ENCODE data around the gene ESR2. TPM values are rescaled to one million over a fixed set of nuclear protein-coding genes. Genes with fewer than 3 reads are reported as not detected.
"Not testable (repeated sequence)": the region's sequence is repeated elsewhere in the genome, so short reads cannot be mapped to it uniquely, and the experiment has no call there.

Gene ESR2
- total and polyA plus RNA-seq, 8 donors, result 0.21 to 3.0 (median 2.0) TPM

- no peak for TF ChIP-seq CTCF (IDR thresholded peaks at IDR 0.05)
- ATAC-seq (no peak), DNase-seq (no peak)
- no peak overlapping the region for H3K4me3 ChIP-seq
- no peaks in the 10 kb centered on the region for H3K9me3 ChIP-seq
- no peak overlapping the region for H3K27ac ChIP-seq
- no peaks in the 10 kb centered on the region for H3K4me1 ChIP-seq
- intact Hi-C loops (cut with DNase I), result no loop called here
- no peaks in the 10 kb centered on the region for H3K27me3 ChIP-seq
- peaks cover 0 to 94% of the 10 kb centered on the region in 2 donors for H3K36me3 ChIP-seq
Measured at GRCh38 chr14:64125270-64125669, 168.9 kb downstream of the ESR2 start.

- H3K9me3 ChIP-seq, result no peaks in the 10 kb centered on the region
- TF ChIP-seq CTCF (IDR thresholded peaks at IDR 0.05), result no peak
- intact Hi-C loops (cut with DNase I), result no loop called here
- no peaks in the 10 kb centered on the region for H3K27me3 ChIP-seq
- H3K4me3 ChIP-seq, result no peak overlapping the region
- H3K4me1 ChIP-seq, result no peaks in the 10 kb centered on the region
- H3K27ac ChIP-seq, result no peak overlapping the region
- peaks cover 0 to 75% of the 10 kb centered on the region in 2 donors for H3K36me3 ChIP-seq
- ATAC-seq (no peak), DNase-seq (no peak)
Measured at GRCh38 chr14:64123241-64123822, 170.8 kb downstream of the ESR2 start.

- no peak for DNase-seq
- TF ChIP-seq CTCF (IDR thresholded peaks at IDR 0.05), result no peak
- intact Hi-C loops (cut with DNase I), result no loop called here
- no peak for ATAC-seq
- H3K27me3 ChIP-seq, result no peaks in the 10 kb centered on the region
- H3K9me3 ChIP-seq, result no peaks in the 10 kb centered on the region
- H3K36me3 ChIP-seq, result peaks cover 0 to 51% of the 10 kb centered on the region in 2 donors
- no peak overlapping the region for H3K27ac ChIP-seq
- no peaks in the 10 kb centered on the region for H3K4me1 ChIP-seq
- no peak overlapping the region for H3K4me3 ChIP-seq
Measured at GRCh38 chr14:64119980-64120379, 174.2 kb downstream of the ESR2 start.

GRCh38 chr14:64119500-64119899 is 174.7 kb downstream of the ESR2 start:
- Histone ChIP-seq H3K4me3 (no peak overlapping the region), H3K27ac (no peak overlapping the region), H3K27me3 (no peaks in the 10 kb centered on the region), H3K4me1 (no peaks in the 10 kb centered on the region), H3K36me3 (peaks cover 0 to 51% of the 10 kb centered on the region in 2 donors), H3K9me3 (no peaks in the 10 kb centered on the region)
- intact Hi-C loops (cut with DNase I), result no loop called here
- no peak for TF ChIP-seq CTCF (IDR thresholded peaks at IDR 0.05)
- ATAC-seq (no peak), DNase-seq (no peak)

GRCh38 chr14:64118892-64119291 is 175.3 kb downstream of the ESR2 start:
- DNase-seq, result no peak

GRCh38 chr14:64118403-64118742 is 175.8 kb downstream of the ESR2 start:
- peaks cover 0 to 51% of the 10 kb centered on the region in 2 donors for H3K36me3 ChIP-seq
- not testable (repeated sequence) for ATAC-seq

More at GRCh38 chr14:64118892-64119291, 175.3 kb downstream of the ESR2 start:
- Histone ChIP-seq H3K27me3 (no peaks in the 10 kb centered on the region), H3K4me3 (no peak overlapping the region), H3K9me3 (no peaks in the 10 kb centered on the region), H3K4me1 (no peaks in the 10 kb centered on the region), H3K36me3 (peaks cover 0 to 51% of the 10 kb centered on the region in 2 donors), H3K27ac (no peak overlapping the region)
- ATAC-seq, result peak; percentile 88
- no peak for TF ChIP-seq CTCF (IDR thresholded peaks at IDR 0.05)
- intact Hi-C loops (cut with DNase I), result no loop called here

More at GRCh38 chr14:64118403-64118742, 175.8 kb downstream of the ESR2 start:
- H3K9me3 ChIP-seq; H3K27me3 ChIP-seq; H3K4me3 ChIP-seq; H3K4me1 ChIP-seq; DNase-seq; intact Hi-C loops (cut with DNase I); H3K27ac ChIP-seq: not testable (repeated sequence)

Data from left lung (tissue), 10 donors.